Measurements from ENCODE around the gene LDLRAD2.

- TF ChIP-seq CTCF (conservative IDR thresholded peaks at IDR 0.05; ENCODE audit: low read length) = no peak
- no peak for TF ChIP-seq EZH2phosphoT487 (IDR thresholded peaks at IDR 0.05; ENCODE audit: borderline replicate concordance)
Observed at GRCh38 chr1:21799730-21800129, 12.3 kb upstream of the LDLRAD2 start.

Data from Loucy (cell line).